Heart right ventricle (tissue), 16 donors: ENCODE results near the gene HLA-DQB2. TPM values are rescaled to one million over a fixed set of nuclear protein-coding genes. Genes with fewer than 3 reads are reported as not detected.

Source experiments
- ATAC-seq, 8 donors: fragments of 200-7000 bp; cut with Tn5 transposase; one replicate each; pipeline ENCODE4 v1.9.1; 2020; ENCODE audit warnings: mild to moderate bottlenecking in 8 of 8, moderate library complexity in 8 of 8, moderate number of reproducible peaks in 1 of 8
- DNase-seq, 2 donors: peaks; one replicate each; pipeline ENCODE4 v3.0.0-alpha.2; 2020
- H3K27ac ChIP-seq, 10 donors: fragments of 200-600 bp; sonication (generic) in 2 of 10; one replicate each; pipeline versions ENCODE4 v1.5.0 to v1.8.0; 2020 to 2022; ENCODE audit warnings: mild to moderate bottlenecking in 3 of 10
- H3K27me3 ChIP-seq, 7 donors: fragments of 200-600 bp; one replicate each; pipeline ENCODE4 v1.8.0; 2021 to 2022; ENCODE audit warnings: mild to moderate bottlenecking in 2 of 7
- H3K36me3 ChIP-seq, 9 donors: fragments of 200-600 bp; sonication (generic) in 1 of 9; one replicate each; pipeline versions ENCODE4 v1.5.0 to v1.8.0; 2020 to 2022; ENCODE audit warnings: mild to moderate bottlenecking in 2 of 9
- H3K4me1 ChIP-seq, 9 donors: fragments of 200-600 bp; sonication (generic) in 1 of 9; one replicate each; pipeline versions ENCODE4 v1.5.0 to v1.8.0; 2020 to 2022; ENCODE audit warnings: mild to moderate bottlenecking in 4 of 9
- H3K4me3 ChIP-seq, 10 donors: fragments of 200-600 bp; sonication (generic) in 2 of 10; one replicate each; pipeline versions ENCODE4 v1.5.0 to v1.8.0; 2020 to 2022; ENCODE audit warnings: mild to moderate bottlenecking in 7 of 10, moderate library complexity in 2 of 10
- H3K9me3 ChIP-seq, 11 donors: fragments of 200-600 bp in 10 of 11; sonication (generic) in 2 of 11; one replicate each; pipeline versions ENCODE4 v1.5.0 to v1.8.0; 2013 to 2022; ENCODE audit warnings: mild to moderate bottlenecking in 2 of 11, control low read depth in 1 of 11, moderate library complexity in 1 of 11
- CTCF ChIP-seq, 9 donors: fragments of 200-600 bp; sonication (generic) in 2 of 9; IDR thresholded peaks; one replicate each; pipeline versions ENCODE4 v1.5.0 to v1.8.0; 2021 to 2022; ENCODE audit warnings: antibody characterized with exemption in 9 of 9, mild to moderate bottlenecking in 5 of 9, moderate library complexity in 1 of 9
- WGBS, 2 donors: extraction: QIAGEN DNeasy Blood & Tissue Kit; methylation state at CpG; one replicate each; pipeline ENCODE4 v1.1.7; 2013; ENCODE audit warnings: inconsistent platforms in 1 of 2; 5-methylcytosine and 5-hydroxymethylcytosine counted together
- intact Hi-C, 10 donors: fragments of 100-400 bp; cut with DNase I; formaldehyde crosslinking; loops; one replicate each; pipeline versions ENCODE4 v1.11.1 to v1.14.2; 2022
- polyA plus RNA-seq, 2 donors: library from polyadenylated mRNA; stranded (reverse); fragments of 200-250 nt; gene quantifications; one replicate each; pipeline ENCODE4 v1.2.3, GENCODE V29; 2013
- total RNA-seq, 10 donors: library from RNA; stranded (reverse); fragmentation: NEBNext Ultra II Directional in 3 of 10; extraction: Animal tissue kit (Norgen Biotek cat#: 25700) in 3 of 10; gene quantifications; one replicate each; pipeline versions ENCODE4 v1.2.1 to v1.2.4, GENCODE V29; 2021 to 2023
- donor health status: Arrhythmogenic right ventricular cardiomyopathy.
- donor health status: ischemic (EF 13 %, LVEDD 7.1; RV severe dilation, severe dysfunction).
- donor health status: healthy with polysubstance abuse.
- donor health status: DM: no; HTN: yes; CAD: no.
- donor health status: DM: no; HTN: no; CAD: no.
- donor health status: ischemic (EF 25% LVEDD 6.9; RV normal size, moderate dysfunction).
- donor health status: ischemic (EF 25% LVEDD 5.7; RV mildly dilated, moderate dysfunction).
- donor health status: healthy.
- donor health status: DM: yes; HTN: yes; CAD: no.
- donor health status: Ischemic cardiomyopathy.
- donor health status: ischemic (EF 35%, LVEDD 5.7; RV mildly dilated, moderate dysfunction).
- donor health status: nonischemic (EF 11% LVEDD 7.7; RV severe dilation, severe dysfunction).
- donor health status: DM: yes; HTN: yes; CAD: no.
- donor health status: PGD.
- donor health status: ischemic (EF 29% LVEDD 5.4; RV normal size, mild dysfunction).
- donor health status: nonischemic (EF 23%, LVEDD 6.1; RV moderate dilation, normal function).

HLA-DQB2 gene
- total and polyA plus RNA-seq, 12 donors: 0.30 to 14.6 (median 0.92) TPM; not detected in 4

- WGBS, 2 donors: 41 to 57% methylated on average over 1 of the region's 1 CpG
- no peak for TF ChIP-seq CTCF (IDR thresholded peaks at IDR 0.05)
- ATAC-seq: no peak
- no peak for DNase-seq
- no peaks in the 10 kb centered on the region for H3K9me3 ChIP-seq
- H3K27ac ChIP-seq: no peak overlapping the region
- H3K4me3 ChIP-seq: no peak overlapping the region
- H3K4me1 ChIP-seq: no peaks in the 10 kb centered on the region
- intact Hi-C loops: no loop called here
- no peaks in the 10 kb centered on the region for H3K36me3 ChIP-seq
- peaks cover 0 to 79% (median 53%) of the 10 kb centered on the region in 7 donors for H3K27me3 ChIP-seq
These were observed 716 bp upstream of the HLA-DQB2 start for GRCh38 chr6:32764048-32764447.

DNA sequence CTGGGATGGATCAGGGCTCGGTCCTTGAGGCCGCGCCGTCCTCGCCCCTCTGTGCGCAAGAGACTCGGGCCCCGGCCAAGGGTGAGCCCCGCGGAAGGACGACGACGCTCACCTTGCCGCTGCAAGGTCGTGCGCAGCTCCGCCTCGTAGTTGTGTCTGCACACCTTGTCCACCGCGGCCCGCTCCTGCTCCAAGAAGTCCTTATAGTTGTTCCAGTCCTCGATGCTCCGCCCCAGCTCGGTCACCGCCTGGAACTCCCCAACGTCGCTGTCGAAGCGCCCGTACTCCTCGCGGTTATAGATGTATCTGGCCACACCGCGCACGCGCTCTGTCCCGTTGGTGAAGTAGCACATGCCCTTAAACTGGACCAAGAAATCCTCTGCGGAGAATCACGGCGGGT is 1.8 kb downstream of the HLA-DQB2 start:
- peaks cover 0 to 72% (median 41%) of the 10 kb centered on the region in 7 donors for H3K27me3 ChIP-seq
- H3K4me1 ChIP-seq: no peaks in the 10 kb centered on the region
- no peaks in the 10 kb centered on the region for H3K36me3 ChIP-seq
- DNase-seq (no peak), ATAC-seq (no peak)
- no peaks in the 10 kb centered on the region for H3K9me3 ChIP-seq
- H3K4me3 ChIP-seq: no peak overlapping the region
- WGBS, 2 donors: 41 to 53% methylated on average over 40 of the region's 40 CpGs
- TF ChIP-seq CTCF (IDR thresholded peaks at IDR 0.05): no peak
- intact Hi-C loops: loop anchor here in 2 of 10 donors (2.0 kb wide), 1 partner anchor 99 kb away; no protein-coding TSS in a partner anchor
- H3K27ac ChIP-seq: no peak overlapping the region

DNA sequence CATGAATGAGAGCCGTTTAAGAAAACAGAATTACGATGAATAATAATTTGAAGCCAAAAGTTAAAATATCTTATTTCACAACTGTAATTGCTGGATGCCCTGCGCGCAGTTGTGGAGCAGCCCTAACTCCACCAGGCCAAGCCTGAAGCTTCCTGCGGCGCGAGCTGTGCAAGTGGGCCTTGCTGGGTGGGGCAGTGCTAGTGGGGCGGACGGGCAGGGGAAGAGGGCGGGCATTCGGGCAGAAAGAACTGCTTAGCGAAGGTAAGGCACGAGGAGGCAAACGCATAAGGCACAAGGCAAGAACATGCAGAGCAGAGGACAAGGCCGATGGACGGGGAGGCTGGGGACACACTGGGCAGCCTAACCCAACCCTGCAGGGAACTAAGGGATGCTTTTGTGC is 2.3 kb downstream of the HLA-DQB2 start:
- Histone ChIP-seq H3K4me3 (no peak overlapping the region), H3K27me3 (peaks cover 0 to 72% (median 41%) of the 10 kb centered on the region in 7 donors), H3K4me1 (no peaks in the 10 kb centered on the region), H3K27ac (no peak overlapping the region), H3K36me3 (no peaks in the 10 kb centered on the region), H3K9me3 (no peaks in the 10 kb centered on the region)
- TF ChIP-seq CTCF (IDR thresholded peaks at IDR 0.05): no peak
- intact Hi-C loops: loop anchor here in 2 of 10 donors (2.0 kb wide), 1 partner anchor 98 kb away; no protein-coding TSS in a partner anchor
- 82 to 89% methylated on average over 16 of the region's 16 CpGs for WGBS, 2 donors
- ATAC-seq (peak in 1 of 8 donors; percentile 76), DNase-seq (no peak)

DNA sequence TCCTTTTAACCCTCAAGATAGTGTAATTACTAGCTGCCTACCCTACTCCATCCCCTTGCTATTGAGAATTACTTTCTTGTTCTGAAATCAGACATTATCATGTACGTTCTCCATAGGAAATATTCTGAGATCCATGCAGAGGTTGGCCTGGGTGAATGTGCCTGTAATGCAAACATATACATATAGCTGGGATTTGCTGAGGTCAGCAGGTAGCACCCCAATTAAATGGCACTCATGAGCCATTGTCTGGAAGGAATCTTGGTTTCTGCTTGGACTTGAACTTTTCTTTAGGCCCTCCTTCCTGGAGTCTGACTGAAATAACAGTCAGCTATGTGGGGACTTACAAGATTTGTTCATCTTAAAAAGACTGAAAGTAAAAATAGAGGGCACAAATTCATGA is 3.7 kb downstream of the HLA-DQB2 start:
- intact Hi-C loops: loop anchor here in 2 of 10 donors (2.0 kb wide), 1 partner anchor 97 kb away; no protein-coding TSS in a partner anchor
- H3K27ac ChIP-seq: no peak overlapping the region
- WGBS, 2 donors: 74 to 81% methylated on average over 1 of the region's 1 CpG

More for the DNA sequence above, 3.7 kb downstream of the HLA-DQB2 start:
- Histone ChIP-seq H3K4me3 (no peak overlapping the region), H3K27me3 (peaks cover 0 to 67% (median 44%) of the 10 kb centered on the region in 7 donors), H3K36me3 (no peaks in the 10 kb centered on the region), H3K4me1 (no peaks in the 10 kb centered on the region), H3K9me3 (no peaks in the 10 kb centered on the region)
- no peak for DNase-seq
- no peak for TF ChIP-seq CTCF (IDR thresholded peaks at IDR 0.05)
- no peak for ATAC-seq
